GM19395 (cell line): ENCODE data around the gene GRB2.
"Not testable (repeated sequence)": the region's sequence is repeated elsewhere in the genome, so short reads cannot be mapped to it uniquely, and the experiment has no call there.

Source experiments
- ATAC-seq: cut with Tn5 transposase; IDR thresholded peaks from one replicate; pipeline ENCODE4 v1.9.1; 2021; ENCODE audit warnings: mild to moderate bottlenecking, moderate library complexity; ENCODE audit not compliant: unreplicated experiment

The GRB2 gene

DNA sequence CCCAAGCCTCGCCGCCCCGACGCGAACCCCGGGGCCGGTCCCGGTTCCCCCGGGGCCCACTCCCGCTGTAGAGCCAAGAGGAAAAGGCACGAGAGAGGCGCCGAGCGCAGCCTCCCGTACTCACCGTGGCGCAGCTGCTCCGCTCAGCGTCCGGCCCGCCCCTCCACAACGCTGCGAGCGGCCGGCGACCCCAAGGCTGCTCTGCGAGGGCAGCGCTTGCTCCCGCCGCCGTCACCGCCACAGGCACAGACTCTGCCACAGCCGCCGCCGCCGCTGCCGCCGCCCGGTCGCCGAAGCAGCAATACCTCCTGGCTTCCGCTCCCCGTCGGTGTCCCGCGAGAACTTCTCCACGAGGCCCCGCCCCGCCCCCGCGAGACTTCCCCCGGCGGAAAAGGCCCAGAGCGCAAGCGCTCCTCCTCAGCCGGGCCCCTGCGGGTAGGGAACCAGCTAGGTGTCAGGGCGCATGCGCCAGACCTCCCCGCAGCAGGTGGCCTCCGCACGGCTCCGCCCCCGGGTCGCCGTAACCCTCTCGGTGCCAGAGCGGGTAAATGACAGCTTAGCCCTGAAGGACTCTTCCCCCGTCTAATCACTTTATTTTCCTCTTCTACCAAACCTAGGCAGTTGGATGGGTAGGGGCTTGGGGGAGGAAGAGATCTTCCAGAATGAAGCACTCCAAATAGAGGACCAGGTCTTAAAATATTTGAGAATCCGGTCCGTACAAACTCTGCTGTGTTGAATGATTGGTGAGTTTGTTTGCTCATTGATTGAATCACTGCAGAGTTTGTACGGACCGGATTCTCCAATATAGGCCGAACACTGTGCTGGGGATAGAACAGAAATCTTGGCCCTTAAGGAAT, at the start of gene GRB2:
GRB2 (minus strand) TSS at position 314 of the 857 bp plus-strand sequence. CDS start 12,050 bp downstream, outside the sequence.
- ATAC-seq = peak; percentile 66

DNA sequence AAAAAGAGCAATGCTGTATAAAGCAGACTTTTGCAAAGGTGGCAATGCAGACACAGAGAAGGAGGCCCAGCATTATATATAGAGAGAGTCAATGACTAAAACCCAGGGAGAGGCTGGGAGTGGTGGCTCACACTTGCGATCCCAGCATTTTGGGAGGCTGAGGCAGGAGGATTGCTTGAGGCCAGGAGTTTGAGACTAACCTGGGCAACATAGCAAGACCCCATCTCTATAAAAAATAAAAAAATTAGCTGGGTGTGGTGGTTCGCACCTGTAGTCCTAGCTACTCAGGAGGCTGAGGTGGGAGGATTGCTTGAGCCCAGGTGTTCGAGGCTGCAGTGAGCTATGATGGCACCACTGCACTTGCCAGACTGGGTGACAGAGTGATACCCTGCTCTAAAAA, 49.2 kb upstream of the GRB2 start:
- ATAC-seq = not testable (repeated sequence)

- no peak for ATAC-seq
These were observed 48.7 kb upstream of the GRB2 start for GRCh38 chr17:75454193-75454592.

DNA sequence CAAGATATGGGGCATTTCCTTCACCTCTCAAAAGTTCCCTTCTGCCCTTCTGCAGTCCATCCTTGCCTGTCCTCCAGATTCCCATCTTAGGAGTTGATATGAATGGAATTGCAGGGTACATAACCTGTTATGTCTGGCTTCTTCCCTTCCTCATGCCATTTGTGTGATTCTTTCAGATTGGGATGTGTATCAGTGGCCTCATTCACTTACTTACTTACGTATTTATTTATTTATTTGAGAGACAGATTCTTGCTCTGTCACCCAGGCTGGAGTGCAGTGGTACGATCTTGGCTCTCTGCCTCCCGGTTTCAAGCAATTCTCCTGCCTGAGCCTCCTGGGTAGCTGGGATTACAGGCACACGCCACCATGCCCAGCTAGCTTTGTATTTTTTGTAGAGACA, 44.8 kb upstream of the GRB2 start:
- no peak for ATAC-seq

- no peak for ATAC-seq
These were observed 42.7 kb upstream of the GRB2 start for GRCh38 chr17:75447951-75448856.

GRCh38 chr17:75445896-75446295, 40.4 kb upstream of the GRB2 start:
- not testable (repeated sequence) for ATAC-seq

DNA sequence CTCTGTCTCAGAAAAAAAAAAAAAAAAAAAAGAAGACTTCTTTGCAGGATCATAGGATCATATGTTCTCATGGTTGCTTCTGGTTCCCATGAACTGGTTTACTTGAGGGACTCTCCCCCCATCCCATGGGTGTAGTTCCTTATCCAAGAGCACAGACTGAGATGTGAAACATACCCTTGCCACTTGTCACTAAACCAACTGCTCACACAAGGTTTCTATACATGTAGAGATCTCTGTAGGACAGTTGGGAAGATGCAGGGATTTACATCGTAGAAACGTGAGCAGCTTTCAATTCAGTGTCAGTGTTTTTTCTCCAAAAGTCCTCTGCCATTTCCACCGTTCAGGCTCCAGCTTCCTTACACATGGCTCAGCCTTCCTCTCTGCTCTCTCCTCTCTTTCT, 39.8 kb upstream of the GRB2 start:
- ATAC-seq = no peak

DNA sequence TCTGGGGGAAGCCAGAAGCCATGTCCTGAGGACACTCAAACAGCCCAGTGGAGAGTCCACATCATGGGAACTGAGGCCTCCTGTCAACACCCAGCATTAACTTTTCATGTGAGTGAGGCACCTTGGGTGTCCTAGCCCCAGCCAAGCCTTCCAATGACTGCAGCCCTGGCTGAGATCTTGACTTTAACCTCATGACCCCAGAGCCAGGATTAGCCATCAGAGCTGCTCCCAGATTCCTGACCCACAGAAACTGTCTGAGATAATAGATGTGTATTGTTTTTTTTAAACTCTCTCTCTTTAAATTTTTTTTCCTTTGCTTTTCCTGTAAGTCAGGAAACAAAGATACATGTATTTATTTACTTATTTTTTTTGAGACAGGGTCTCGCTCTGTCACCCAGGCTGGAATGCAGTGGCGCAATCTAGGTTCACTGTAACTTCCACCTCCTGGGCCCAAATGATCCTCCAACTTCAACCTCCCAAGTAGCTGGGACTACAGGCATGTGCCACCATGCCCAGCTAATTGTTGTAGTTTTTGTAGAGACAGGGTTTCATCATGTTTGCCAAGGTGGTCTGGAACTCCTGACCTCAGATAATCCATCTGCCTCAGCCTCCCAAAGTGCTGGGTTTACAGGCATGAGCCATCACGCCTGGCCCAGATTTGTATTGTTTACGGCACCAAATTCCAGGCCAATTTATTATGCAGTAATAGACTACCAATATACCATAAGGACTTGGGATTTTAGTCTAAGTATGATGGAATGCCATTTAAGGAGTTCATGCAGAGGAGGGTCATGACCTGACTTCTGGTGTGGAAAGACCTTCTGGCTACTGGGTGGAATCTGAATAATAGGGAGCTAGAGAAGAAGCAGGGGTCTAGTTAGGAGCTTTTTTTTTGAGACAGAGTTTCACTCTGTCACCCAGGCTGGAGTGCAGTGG, 37.0 kb upstream of the GRB2 start:
- ATAC-seq = no peak

GRCh38 chr17:75440738-75441448, 35.4 kb upstream of the GRB2 start:
- ATAC-seq = no peak

- ATAC-seq = no peak
These were observed 33.8 kb upstream of the GRB2 start for GRCh38 chr17:75439287-75439686.

DNA sequence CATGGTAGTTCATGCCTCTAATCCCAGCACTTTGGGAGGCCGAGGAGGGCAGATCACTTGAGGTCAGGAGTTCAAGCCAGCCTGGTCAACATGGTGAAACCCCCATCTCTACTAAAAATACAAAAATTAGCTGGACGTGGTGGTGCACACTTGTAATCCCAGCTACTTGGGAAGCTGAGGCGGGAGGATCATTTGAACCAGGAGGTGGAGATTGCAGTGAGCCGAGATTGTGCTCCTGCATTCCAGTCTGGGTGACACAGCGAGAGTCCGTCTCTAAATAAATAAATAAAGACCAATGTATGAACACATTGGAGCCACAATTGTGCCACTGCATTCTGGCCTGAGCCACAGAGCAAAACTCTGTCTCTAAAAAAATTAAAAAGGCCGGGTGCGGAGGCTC, 31.9 kb upstream of the GRB2 start:
- not testable (repeated sequence) for ATAC-seq

DNA sequence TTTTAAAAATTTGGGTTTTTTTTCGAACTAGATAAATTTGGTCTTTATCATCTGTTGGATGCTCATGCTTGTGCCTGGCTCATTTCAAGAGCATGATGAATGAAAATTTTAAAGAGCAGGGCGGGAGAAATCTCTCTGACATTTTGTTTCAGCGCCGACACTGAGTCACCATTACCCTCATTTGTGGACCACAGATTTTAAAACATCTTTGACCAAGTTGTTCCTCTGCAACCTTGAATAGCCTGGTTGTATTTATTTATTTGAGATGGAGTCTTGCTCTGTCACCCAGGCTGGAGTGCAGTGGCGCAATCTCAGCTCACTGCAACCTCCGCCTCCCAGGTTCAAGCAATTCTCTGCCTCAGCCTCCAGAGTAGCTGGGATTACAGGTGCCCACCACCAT, 29.0 kb upstream of the GRB2 start:
- ATAC-seq = not testable (repeated sequence)

- ATAC-seq = no peak
These were observed 27.8 kb upstream of the GRB2 start for GRCh38 chr17:75433218-75433783.

GRCh38 chr17:75430159-75430974, 24.9 kb upstream of the GRB2 start:
- ATAC-seq = no peak

DNA sequence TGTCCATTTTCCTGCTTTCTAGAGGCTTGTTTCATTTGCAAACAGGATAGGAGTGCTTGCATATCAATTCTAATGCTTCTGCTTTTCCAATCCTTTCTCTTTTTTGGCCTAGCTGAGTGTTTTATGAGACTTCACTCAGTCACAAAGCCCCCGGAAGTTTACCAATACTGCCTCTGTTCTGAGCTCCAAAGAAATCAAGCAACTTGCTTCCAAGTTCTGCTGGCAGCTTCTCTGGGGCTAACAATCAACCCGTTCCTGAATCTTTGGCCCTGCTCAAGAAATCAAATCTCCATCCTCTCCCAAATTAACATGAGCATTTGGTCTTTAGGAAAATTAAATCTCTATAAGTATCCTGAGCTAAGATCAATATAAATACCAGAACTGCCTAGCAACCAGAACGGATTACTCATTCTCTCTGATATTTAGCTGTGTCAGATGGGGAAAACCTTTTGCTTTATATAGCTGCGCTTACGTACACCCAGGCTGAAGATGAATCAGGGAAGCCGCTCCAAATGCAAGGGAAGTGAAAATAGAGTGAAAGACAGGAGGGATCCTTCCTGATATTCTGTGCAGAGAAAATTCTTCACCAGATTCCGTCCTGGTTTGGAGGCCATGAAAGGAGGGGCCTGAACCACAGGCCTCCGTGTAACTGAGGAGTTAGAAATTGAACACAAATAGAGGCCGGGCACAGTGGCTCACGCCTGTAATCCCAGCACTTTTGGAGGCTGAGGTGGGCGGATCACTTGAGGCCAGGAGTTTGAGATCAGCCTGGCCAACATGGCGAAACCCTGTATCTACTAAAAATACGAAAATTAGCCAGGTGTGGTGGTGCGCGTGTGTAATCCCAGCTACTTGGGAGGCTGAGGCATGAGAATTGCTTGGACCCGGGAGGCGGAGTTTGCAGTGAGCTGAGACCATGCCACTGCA, 23.3 kb upstream of the GRB2 start:
- ATAC-seq = no peak

- no peak for ATAC-seq
These were observed 13.1 kb upstream of the GRB2 start for GRCh38 chr17:75418531-75418930.

GRCh38 chr17:75417054-75417580, 11.6 kb upstream of the GRB2 start:
- ATAC-seq = no peak

GRCh38 chr17:75416006-75416405, 10.5 kb upstream of the GRB2 start:
- no peak for ATAC-seq
